Measurements from ENCODE around the gene OR4E1.

Gene OR4E1

DNA sequence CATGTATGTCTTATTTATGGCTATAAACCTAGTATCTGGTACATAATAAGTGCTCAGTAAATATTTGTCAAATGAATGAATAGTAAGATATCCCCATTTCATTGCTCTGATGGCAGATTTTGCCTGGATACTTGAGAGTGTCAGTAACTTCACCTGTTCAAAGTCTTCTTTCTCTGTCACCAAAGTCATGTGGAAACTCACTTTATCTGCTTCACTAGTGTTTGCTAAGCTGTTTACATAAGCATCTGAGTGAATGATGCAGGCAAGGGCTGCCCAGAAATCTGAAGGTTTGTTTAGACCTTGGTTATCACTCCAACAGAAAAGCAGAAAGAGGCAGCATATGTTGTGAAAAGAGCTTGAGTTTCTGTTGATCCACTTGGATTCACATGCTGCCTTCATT is 4.3 kb downstream of the OR4E1 start:
- no peak overlapping the region for H3K4me3 ChIP-seq
- intact Hi-C loops (cut with DNase I; ENCODE audit: low total_unique reads), result no loop called here
- no peak for DNase-seq
- H3K27ac ChIP-seq, result no peak overlapping the region
- H3K4me1 ChIP-seq, result no peaks in the 10 kb centered on the region
- no peaks in the 10 kb centered on the region for H3K9me3 ChIP-seq
- no peaks in the 10 kb centered on the region for H3K36me3 ChIP-seq
- TF ChIP-seq, protein P1, sequence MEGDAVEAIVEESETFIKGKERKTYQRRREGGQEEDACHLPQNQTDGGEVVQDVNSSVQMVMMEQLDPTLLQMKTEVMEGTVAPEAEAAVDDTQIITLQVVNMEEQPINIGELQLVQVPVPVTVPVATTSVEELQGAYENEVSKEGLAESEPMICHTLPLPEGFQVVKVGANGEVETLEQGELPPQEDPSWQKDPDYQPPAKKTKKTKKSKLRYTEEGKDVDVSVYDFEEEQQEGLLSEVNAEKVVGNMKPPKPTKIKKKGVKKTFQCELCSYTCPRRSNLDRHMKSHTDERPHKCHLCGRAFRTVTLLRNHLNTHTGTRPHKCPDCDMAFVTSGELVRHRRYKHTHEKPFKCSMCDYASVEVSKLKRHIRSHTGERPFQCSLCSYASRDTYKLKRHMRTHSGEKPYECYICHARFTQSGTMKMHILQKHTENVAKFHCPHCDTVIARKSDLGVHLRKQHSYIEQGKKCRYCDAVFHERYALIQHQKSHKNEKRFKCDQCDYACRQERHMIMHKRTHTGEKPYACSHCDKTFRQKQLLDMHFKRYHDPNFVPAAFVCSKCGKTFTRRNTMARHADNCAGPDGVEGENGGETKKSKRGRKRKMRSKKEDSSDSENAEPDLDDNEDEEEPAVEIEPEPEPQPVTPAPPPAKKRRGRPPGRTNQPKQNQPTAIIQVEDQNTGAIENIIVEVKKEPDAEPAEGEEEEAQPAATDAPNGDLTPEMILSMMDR (IDR thresholded peaks at IDR 0.05), result no peak
- H3K27me3 ChIP-seq, result no peaks in the 10 kb centered on the region

DNA sequence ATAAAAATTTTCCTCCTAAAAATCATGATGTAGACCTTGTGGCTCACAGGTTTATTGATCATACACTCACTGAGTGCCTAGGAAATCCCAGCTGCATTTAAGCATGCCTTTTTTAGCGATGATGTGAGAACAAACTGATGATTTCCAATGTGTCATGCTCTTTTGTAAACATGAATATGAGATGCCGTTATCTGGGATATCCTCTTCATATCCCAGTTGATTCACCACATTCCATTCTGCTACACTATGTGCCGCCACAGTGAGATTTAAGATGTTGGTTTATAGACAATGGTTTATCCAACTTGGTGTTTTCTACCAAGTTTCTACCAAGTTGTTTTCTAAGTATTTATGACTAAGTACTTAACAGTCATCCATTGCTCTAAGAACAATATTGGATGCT is 5.2 kb downstream of the OR4E1 start:
- DNase-seq, result no peak
- no peaks in the 10 kb centered on the region for H3K4me1 ChIP-seq
- no peak overlapping the region for H3K4me3 ChIP-seq
- no peaks in the 10 kb centered on the region for H3K36me3 ChIP-seq
- intact Hi-C loops (cut with DNase I; ENCODE audit: low total_unique reads), result no loop called here
- TF ChIP-seq, protein P1 (IDR thresholded peaks at IDR 0.05), result no peak
- H3K9me3 ChIP-seq, result no peaks in the 10 kb centered on the region
- no peaks in the 10 kb centered on the region for H3K27me3 ChIP-seq
- no peak overlapping the region for H3K27ac ChIP-seq

DNA sequence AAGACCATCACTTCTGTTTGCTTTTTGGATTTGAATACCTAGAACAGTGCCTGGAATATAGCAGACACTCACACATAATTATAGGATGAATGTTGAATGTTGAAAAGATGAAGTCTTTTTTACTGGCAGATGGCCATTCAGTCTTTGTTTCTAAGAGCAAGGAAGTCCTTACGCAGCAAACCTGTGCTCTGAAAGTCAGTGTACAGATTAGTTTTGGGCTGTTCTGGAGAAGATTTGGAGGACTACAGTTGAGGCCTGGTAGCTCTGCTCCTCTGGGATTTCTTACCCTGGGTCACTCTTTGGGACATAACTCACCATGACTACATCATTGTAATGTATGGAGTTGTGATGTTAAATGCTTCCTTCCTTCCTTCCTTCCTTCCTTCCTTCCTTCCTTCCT is 16.6 kb downstream of the OR4E1 start:
- no peaks in the 10 kb centered on the region for H3K4me1 ChIP-seq
- no peak overlapping the region for H3K27ac ChIP-seq
- DNase-seq, result no peak
- no peaks in the 10 kb centered on the region for H3K27me3 ChIP-seq
- H3K4me3 ChIP-seq, result no peak overlapping the region
- TF ChIP-seq, protein P1 (IDR thresholded peaks at IDR 0.05), result no peak
- intact Hi-C loops (cut with DNase I; ENCODE audit: low total_unique reads), result no loop called here
- H3K9me3 ChIP-seq, result no peaks in the 10 kb centered on the region
- H3K36me3 ChIP-seq, result no peaks in the 10 kb centered on the region

DNA sequence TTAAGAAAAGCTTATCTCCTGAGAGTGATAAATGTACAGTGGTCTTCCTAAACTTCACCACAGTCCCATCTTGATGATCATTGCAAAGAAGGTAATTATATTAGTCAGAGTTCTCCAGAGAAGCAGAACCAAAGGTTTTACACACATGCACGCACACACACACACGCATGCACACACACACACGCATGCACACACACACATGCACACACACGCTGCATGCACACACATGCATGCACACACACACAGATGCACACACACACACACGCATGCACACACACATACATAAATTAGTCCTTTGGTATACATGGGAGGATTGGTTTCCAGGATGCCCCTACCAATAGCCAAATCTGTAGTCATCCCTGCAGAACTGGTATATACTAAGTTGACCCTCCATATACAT is 19.4 kb downstream of the OR4E1 start:
- TF ChIP-seq, protein P1 (IDR thresholded peaks at IDR 0.05), result no peak
- Histone ChIP-seq H3K4me1 (no peaks in the 10 kb centered on the region), H3K9me3 (no peaks in the 10 kb centered on the region), H3K27me3 (no peaks in the 10 kb centered on the region), H3K36me3 (no peaks in the 10 kb centered on the region), H3K27ac (no peak overlapping the region), H3K4me3 (no peak overlapping the region)
- intact Hi-C loops (cut with DNase I; ENCODE audit: low total_unique reads), result no loop called here
- DNase-seq, result no peak

DNA sequence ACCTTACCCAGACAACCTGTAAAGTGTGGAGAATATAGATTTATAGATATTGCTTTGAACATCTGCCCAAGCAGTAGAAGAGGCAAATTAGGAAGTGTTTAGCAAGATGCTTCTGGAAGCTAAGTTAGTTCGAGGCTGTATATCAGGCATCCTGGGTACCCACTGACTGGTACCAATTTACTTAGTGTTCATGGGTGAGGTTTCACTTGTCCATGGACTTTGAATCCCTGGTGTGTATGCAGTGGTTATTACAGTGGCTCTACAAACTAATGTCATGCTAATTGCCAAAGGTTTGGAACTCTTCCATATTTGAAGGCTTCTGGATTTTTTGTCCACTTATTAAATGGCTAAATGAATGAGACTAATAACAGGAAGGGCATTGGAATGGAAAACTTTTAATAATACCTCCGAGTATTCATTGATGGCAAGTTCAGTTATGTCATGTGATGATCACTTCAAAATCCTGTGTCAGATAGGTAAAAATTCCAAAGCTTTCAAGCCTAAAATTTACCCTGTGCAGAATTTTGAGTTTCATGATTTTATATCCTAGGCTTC is 20.2 kb downstream of the OR4E1 start, which contains the start of gene OR4E2:
TSS of gene OR4E2 (plus strand) at position 505 of the 555 bp plus-strand sequence. CDS start 11,248 bp downstream, outside the sequence.
- no peak for DNase-seq
- intact Hi-C loops (cut with DNase I; ENCODE audit: low total_unique reads), result no loop called here
- Histone ChIP-seq H3K4me3 (no peak within 1 kb of the TSS), H3K4me1 (no peaks in the 10 kb centered on the region), H3K27ac (no peak within 1 kb of the TSS), H3K27me3 (no peaks in the 10 kb centered on the region), H3K36me3 (no peaks in the 10 kb centered on the region), H3K9me3 (no peaks in the 10 kb centered on the region)
- TF ChIP-seq, protein P1 (IDR thresholded peaks at IDR 0.05), result no peak
